Testis (tissue), 2 donors: Measurements from ENCODE around the gene FUT6.

Source experiments
- POLR2A ChIP-seq: fragments of 450-650 bp; IDR thresholded peaks from one replicate; pipeline ENCODE4 v1.6.1; 2017; ENCODE audit warnings: antibody characterized with exemption, mild to moderate bottlenecking, moderate library complexity
- TF ChIP-seq, protein P1 (sequence below), 3 experiments: fragments of 450-650 bp in 2 of 3; fragments of 200-600 bp in 1 of 3; sonication (generic) in 1 of 3; IDR thresholded peaks; one replicate each; pipeline ENCODE4 v1.5.1; 2016 to 2019; ENCODE audit warnings: antibody characterized with exemption in 3 of 3, mild to moderate bottlenecking in 2 of 3, moderate library complexity in 1 of 3

DNA sequence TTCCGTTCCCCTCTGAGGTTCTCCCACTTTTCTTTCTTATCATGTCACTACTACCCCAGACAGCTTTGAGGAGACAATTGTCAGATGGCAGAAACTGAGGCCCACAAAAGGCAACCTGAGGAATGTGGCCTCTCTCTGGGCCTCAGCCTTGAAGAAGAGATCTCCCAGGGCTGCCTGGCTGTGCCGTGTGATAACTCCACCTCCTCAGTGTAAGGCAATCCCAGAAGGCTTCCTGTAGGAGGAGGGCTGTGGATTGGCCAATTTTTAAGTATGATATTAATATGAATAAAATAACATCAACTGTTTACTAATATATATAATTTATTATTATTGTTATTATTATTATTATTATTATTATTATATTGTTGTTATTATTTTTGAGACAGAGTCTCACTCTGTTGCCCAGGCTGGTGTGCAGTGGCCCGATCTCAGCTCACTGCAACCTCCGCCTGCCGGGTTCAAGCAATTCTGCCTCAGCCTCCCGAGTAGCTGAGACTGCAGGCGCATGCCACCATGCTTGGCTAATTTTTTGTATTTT is 44.1 kb downstream of the FUT6 start:
- TF ChIP-seq, protein P1, sequence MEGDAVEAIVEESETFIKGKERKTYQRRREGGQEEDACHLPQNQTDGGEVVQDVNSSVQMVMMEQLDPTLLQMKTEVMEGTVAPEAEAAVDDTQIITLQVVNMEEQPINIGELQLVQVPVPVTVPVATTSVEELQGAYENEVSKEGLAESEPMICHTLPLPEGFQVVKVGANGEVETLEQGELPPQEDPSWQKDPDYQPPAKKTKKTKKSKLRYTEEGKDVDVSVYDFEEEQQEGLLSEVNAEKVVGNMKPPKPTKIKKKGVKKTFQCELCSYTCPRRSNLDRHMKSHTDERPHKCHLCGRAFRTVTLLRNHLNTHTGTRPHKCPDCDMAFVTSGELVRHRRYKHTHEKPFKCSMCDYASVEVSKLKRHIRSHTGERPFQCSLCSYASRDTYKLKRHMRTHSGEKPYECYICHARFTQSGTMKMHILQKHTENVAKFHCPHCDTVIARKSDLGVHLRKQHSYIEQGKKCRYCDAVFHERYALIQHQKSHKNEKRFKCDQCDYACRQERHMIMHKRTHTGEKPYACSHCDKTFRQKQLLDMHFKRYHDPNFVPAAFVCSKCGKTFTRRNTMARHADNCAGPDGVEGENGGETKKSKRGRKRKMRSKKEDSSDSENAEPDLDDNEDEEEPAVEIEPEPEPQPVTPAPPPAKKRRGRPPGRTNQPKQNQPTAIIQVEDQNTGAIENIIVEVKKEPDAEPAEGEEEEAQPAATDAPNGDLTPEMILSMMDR (IDR thresholded peaks at IDR 0.05) = no peak
- no peak for TF ChIP-seq POLR2A
